Articular chondrocyte of knee joint (primary cell): ENCODE data around the gene COMMD10. TPM values are rescaled to one million over a fixed set of nuclear protein-coding genes. Genes with fewer than 3 reads are reported as not detected.

Experiments used
- small RNA-seq: library from RNA; depleted of rRNA; stranded (forward); fragments of <200 nt; gene quantifications from one replicate; pipeline ENCODE3, GENCODE V24; 2012
- total RNA-seq: library from RNA; depleted of rRNA; stranded (reverse); fragments of >200 nt; gene quantifications from 2 replicates; pipeline ENCODE4 v1.2.3, GENCODE V29; 2012

COMMD10 gene
- 37.9 and 38.7 TPM in 2 replicates for total RNA-seq

GRCh38 chr5:116084871-116085715 lies at the start of gene COMMD10:
Gene COMMD10 (plus strand): TSS chr5:116085025.

Small RNA genes within 50 kb of the gene (small RNA-seq; reads per million reads assigned to genes)
- gene HMGN2P27, result not detected
- not detected for gene RNU6-644P

Other genes starting within 250 kb of the COMMD10 start
- 87.8 and 93.0 TPM in 2 replicates for gene ATG12, start 243.5 kb upstream of the COMMD10 start, total RNA-seq
- 212 and 283 TPM in 2 replicates for gene AP3S1, start 243.1 kb upstream of the COMMD10 start, total RNA-seq
- gene LVRN, start 122.5 kb upstream of the COMMD10 start, total RNA-seq, result 1.6 and 3.4 TPM in 2 replicates
- 0.11 and 0.13 TPM in 2 replicates for gene ARL14EPL, start 52.6 kb upstream of the COMMD10 start, total RNA-seq